ENCODE data around the gene KCNMA1. TPM values are rescaled to one million over a fixed set of nuclear protein-coding genes. Genes with fewer than 3 reads are reported as not detected.

Gene KCNMA1
- total and polyA plus RNA-seq, 9 of the 15 experiments (the other 6 are each of a cell fraction or from before 2014, with no cell fraction given): 0.01 to 0.95 (median 0.15) TPM; not detected in 4

DNA sequence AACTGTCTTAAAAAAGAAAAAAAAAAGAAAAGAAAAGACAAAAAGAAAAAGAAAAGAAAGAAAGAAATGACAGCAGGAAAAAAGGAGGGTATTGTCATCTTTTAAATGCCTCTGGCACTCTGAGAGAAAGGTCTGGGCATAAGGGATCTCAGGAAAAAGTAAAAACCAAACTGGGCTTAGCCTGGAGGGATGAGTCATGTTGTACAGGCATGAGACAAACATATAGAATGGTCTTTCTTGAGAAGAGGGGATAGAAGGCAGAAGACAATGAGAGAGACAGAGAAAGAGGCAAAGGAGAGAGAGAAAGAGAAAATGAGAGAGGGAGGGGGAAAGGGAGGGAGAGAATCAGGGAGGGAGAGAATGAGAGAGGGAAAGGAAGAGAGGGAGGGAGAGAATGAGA lies 32.3 kb upstream of the KCNMA1 start:
- no peak overlapping the region for H2AFZ ChIP-seq (ENCODE audit: low read depth, low read length)
- no peak overlapping the region for H3K27ac ChIP-seq (ENCODE audit: extremely low read depth, low read depth, low read length)
- no peaks in the 10 kb centered on the region for H3K79me2 ChIP-seq (ENCODE audit: control insufficient read depth, insufficient read depth, low read length)
- H3K9me3 ChIP-seq (replicated peaks; ENCODE audit: control insufficient read depth, insufficient read depth, low read depth, low read length): no peaks in the 10 kb centered on the region; the same call in 1 of the 2 replicates
- no peaks in the 10 kb centered on the region; a peak in 1 of 5 replicates for H3K27me3 ChIP-seq (ENCODE audit: control insufficient read depth in 2 of 2, insufficient read depth in 2 of 2, low read length in 2 of 2)
- no peak for ATAC-seq
- POLR2A ChIA-PET: no interaction called here
- H3K4me1 ChIP-seq (replicated peaks in 1 of 2; ENCODE audit: control insufficient read depth in 2 of 2, insufficient read depth in 2 of 2, low read length in 2 of 2): no peaks in the 10 kb centered on the region; a peak in 1 of 5 replicates
- H3K36me3 ChIP-seq (ENCODE audit: control insufficient read depth, insufficient read depth, low read length): no peaks in the 10 kb centered on the region
- no peak overlapping the region for H3K4me2 ChIP-seq (ENCODE audit: insufficient read depth, low read length)
- H3K9me1 ChIP-seq (ENCODE audit: control insufficient read depth, insufficient read depth, low read length): no peaks in the 10 kb centered on the region
- no peak for FAIRE-seq
- no peak overlapping the region for H3K9ac ChIP-seq (ENCODE audit: insufficient read depth in 1 of 2, low read depth in 2 of 2, low read length in 2 of 2)
- H4K20me1 ChIP-seq (replicated peaks; ENCODE audit: control insufficient read depth, insufficient read depth, low read length): no peaks in the 10 kb centered on the region
- DNase-seq (ENCODE audit: extremely low read depth in 1 of 4, low spot score in 3 of 4): no peak
- H3K4me3 ChIP-seq: no peak overlapping the region
- intact Hi-C loops (cut with micrococcal nuclease): no loop called here
- in situ Hi-C loops (cut with MboI): no loop called here
- TF ChIP-seq U2AF2 (optimal IDR thresholded peaks at IDR 0.05; ENCODE audit: low read depth, low read length): no peak
- TF ChIP-seq SIN3B (IDR thresholded peaks at IDR 0.05; ENCODE audit: low read depth): no peak
- no peak for TF ChIP-seq NCOA6 (IDR thresholded peaks at IDR 0.05)
- no peak for TF ChIP-seq CBX2 (IDR thresholded peaks at IDR 0.05; ENCODE audit: insufficient read depth, low read length, poor library complexity, severe bottlenecking)
- TF ChIP-seq ATF3 (IDR thresholded peaks at IDR 0.05): 0 out of 2 replicates have a peak, but pooled peaks have one; percentile 8
- no peak for TF ChIP-seq ATF3 (CRISPR knock-in tag; conservative IDR thresholded peaks at IDR 0.05)
- no peak for TF ChIP-seq ETV6 (IDR thresholded peaks at IDR 0.05; ENCODE audit: borderline replicate concordance in 1 of 2, low read depth in 2 of 2, low read length in 1 of 2)
- no peak for TF ChIP-seq ETV6 (CRISPR knock-in tag; IDR thresholded peaks at IDR 0.05; ENCODE audit: borderline replicate concordance)
- no peak for TF ChIP-seq KLF13 (tag; IDR thresholded peaks at IDR 0.05; ENCODE audit: borderline replicate concordance, low read depth)
- peak; percentile 26; the same call in 1 of the 2 replicates for TF ChIP-seq FOSL1 (tag; conservative IDR thresholded peaks at IDR 0.05)
- TF ChIP-seq, protein P1, sequence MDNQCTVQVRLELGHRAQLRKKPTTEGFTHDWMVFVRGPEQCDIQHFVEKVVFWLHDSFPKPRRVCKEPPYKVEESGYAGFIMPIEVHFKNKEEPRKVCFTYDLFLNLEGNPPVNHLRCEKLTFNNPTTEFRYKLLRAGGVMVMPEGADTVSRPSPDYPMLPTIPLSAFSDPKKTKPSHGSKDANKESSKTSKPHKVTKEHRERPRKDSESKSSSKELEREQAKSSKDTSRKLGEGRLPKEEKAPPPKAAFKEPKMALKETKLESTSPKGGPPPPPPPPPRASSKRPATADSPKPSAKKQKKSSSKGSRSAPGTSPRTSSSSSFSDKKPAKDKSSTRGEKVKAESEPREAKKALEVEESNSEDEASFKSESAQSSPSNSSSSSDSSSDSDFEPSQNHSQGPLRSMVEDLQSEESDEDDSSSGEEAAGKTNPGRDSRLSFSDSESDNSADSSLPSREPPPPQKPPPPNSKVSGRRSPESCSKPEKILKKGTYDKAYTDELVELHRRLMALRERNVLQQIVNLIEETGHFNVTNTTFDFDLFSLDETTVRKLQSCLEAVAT (IDR thresholded peaks at IDR 0.05): no peak
- no peak for TF ChIP-seq ZNF589 (CRISPR knock-in tag; IDR thresholded peaks at IDR 0.05; ENCODE audit: low read depth)
- TF ChIP-seq ZNF324 (CRISPR knock-in tag; IDR thresholded peaks at IDR 0.05): no peak
- CTCF ChIA-PET (ENCODE audit: low intra/inter-chr PET ratio): interaction anchor here (0.6 kb wide), 1 partner anchor 453 kb away, joined by 5 read pairs; no protein-coding TSS in a partner anchor
- no TSS peak for BruUV-seq (replicated peaks)
